NB4 (cell line): ENCODE measurements around the gene TAS1R2.

Source experiments
- DNase-seq: peaks from one replicate; pipeline ENCODE4 v3.0.0; 2010; ENCODE audit warnings: low read depth
- H3K4me3 ChIP-seq: one replicate; pipeline ENCODE4 v1.5.1; 2011; ENCODE audit warnings: mild to moderate bottlenecking, low read depth, low read length, moderate library complexity
- CTCF ChIP-seq: IDR thresholded peaks from one replicate; pipeline ENCODE4 v1.5.1; 2012; ENCODE audit warnings: low read depth, low read length
- MAX ChIP-seq: IDR thresholded peaks from 2 replicates; pipeline ENCODE4 v1.6.1; 2011; ENCODE audit warnings: low read depth, low read length
- MYC ChIP-seq: IDR thresholded peaks from 2 replicates; pipeline ENCODE4 v1.6.1; 2011; ENCODE audit warnings: low read depth, low read length
- POLR2A ChIP-seq: IDR thresholded peaks from 2 replicates; pipeline ENCODE4 v1.6.1; 2011; ENCODE audit warnings: mild to moderate bottlenecking; ENCODE audit not compliant: insufficient read length; ENCODE audit errors: extremely low read depth

TAS1R2 gene

GRCh38 chr1:18861590-18861989 is 2.1 kb upstream of the TAS1R2 start:
- TF ChIP-seq CTCF (no peak), MAX (no peak), POLR2A (no peak), MYC (no peak)
- no peak overlapping the region for H3K4me3 ChIP-seq
- no peak for DNase-seq

GRCh38 chr1:18861082-18861481 is 1.6 kb upstream of the TAS1R2 start:
- TF ChIP-seq MAX (no peak), POLR2A (no peak)
- no peak overlapping the region for H3K4me3 ChIP-seq
- DNase-seq: no peak

GRCh38 chr1:18858070-18858688 is 1.3 kb downstream of the TAS1R2 start:
- TF ChIP-seq CTCF (no peak), MAX (no peak), MYC (no peak), POLR2A (no peak)
- H3K4me3 ChIP-seq: no peak overlapping the region
- no peak for DNase-seq

GRCh38 chr1:18856435-18856834 is 3.0 kb downstream of the TAS1R2 start:
- DNase-seq: no peak
- TF ChIP-seq POLR2A (no peak), MYC (no peak), CTCF (no peak), MAX (no peak)
- no peak overlapping the region for H3K4me3 ChIP-seq

- DNase-seq: no peak
- no peak overlapping the region for H3K4me3 ChIP-seq
- TF ChIP-seq MAX (no peak), POLR2A (no peak), CTCF (no peak), MYC (no peak)
Measured at GRCh38 chr1:18855573-18855972, 3.9 kb downstream of the TAS1R2 start.

- TF ChIP-seq MYC: no peak
- no peak for TF ChIP-seq POLR2A
- TF ChIP-seq MAX: no peak
- TF ChIP-seq CTCF: no peak
- H3K4me3 ChIP-seq: no peak overlapping the region
- DNase-seq: no peak
Measured at GRCh38 chr1:18854331-18855025, 5.0 kb downstream of the TAS1R2 start.
